Stomach (tissue), 4 donors: Measurements from ENCODE around the gene KIAA0232.

Experiments
- CTCF ChIP-seq, 7 experiments: fragments of 450-650 bp in 4 of 7; fragments of 200-600 bp in 3 of 7; sonication (generic) in 3 of 7; IDR thresholded peaks; one replicate each; pipeline ENCODE4 v1.5.1; 2016 to 2019; ENCODE audit warnings: antibody characterized with exemption in 7 of 7, control low read depth in 2 of 7, mild to moderate bottlenecking in 1 of 7
- EP300 ChIP-seq: sonication (generic); formaldehyde crosslinking; IDR thresholded peaks from one replicate; pipeline ENCODE4 v1.6.1; 2017; ENCODE audit warnings: antibody characterized with exemption
- POLR2A ChIP-seq, 4 donors: fragments of 450-650 bp; IDR thresholded peaks; one replicate each; pipeline ENCODE4 v1.6.1; 2016; ENCODE audit warnings: antibody characterized with exemption in 4 of 4, control low read depth in 2 of 4, mild to moderate bottlenecking in 1 of 4, moderate library complexity in 1 of 4
- POLR2AphosphoS5 ChIP-seq, 3 donors: sonication (generic); formaldehyde crosslinking; IDR thresholded peaks; one replicate each; pipeline ENCODE4 v1.6.1; 2016; ENCODE audit warnings: antibody characterized with exemption in 3 of 3

DNA sequence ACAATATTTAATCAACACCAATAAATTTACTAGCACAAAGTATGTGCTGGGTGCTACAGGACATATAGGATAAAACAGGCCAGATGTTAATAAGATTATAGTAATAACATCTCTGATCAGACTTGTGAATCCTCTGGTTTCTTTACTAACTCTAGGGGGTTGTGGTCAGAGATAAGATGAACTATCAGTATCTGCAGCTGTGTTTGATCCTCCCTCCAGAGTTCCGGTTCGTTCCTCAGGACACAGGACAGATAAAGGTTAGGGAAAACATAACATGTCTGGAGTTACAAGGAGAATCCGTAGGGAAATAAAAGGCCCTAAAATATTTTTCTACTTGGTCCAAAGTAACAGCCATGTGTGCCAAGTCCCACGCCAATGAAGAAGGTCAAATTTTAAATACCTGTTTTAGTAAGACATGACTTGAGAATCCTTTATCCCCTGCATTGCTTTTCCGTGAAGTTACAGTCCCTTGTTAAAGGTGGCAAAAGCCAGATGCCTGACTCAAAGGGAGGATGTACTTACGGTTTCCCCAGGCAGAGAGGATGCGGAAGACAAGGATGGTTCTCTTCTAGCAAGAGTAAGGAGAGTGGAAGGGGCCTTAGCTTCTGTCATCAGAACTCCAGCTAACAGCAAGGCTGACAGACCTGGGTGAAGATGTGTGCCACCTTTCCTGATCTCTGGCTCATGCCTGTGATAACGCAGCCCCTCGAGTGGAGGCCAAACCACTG lies 44.4 kb downstream of the KIAA0232 start:
- TF ChIP-seq CTCF (IDR thresholded peaks at IDR 0.05) (no peak), POLR2A (IDR thresholded peaks at IDR 0.05) (no peak), POLR2AphosphoS5 (IDR thresholded peaks at IDR 0.05) (no peak), EP300 (no peak)
